ENCODE results near the gene CHST11. TPM values are rescaled to one million over a fixed set of nuclear protein-coding genes. Genes with fewer than 3 reads are reported as not detected.

The CHST11 gene
- total RNA-seq, 1 donor from 2014 or later = 7.7 TPM

DNA sequence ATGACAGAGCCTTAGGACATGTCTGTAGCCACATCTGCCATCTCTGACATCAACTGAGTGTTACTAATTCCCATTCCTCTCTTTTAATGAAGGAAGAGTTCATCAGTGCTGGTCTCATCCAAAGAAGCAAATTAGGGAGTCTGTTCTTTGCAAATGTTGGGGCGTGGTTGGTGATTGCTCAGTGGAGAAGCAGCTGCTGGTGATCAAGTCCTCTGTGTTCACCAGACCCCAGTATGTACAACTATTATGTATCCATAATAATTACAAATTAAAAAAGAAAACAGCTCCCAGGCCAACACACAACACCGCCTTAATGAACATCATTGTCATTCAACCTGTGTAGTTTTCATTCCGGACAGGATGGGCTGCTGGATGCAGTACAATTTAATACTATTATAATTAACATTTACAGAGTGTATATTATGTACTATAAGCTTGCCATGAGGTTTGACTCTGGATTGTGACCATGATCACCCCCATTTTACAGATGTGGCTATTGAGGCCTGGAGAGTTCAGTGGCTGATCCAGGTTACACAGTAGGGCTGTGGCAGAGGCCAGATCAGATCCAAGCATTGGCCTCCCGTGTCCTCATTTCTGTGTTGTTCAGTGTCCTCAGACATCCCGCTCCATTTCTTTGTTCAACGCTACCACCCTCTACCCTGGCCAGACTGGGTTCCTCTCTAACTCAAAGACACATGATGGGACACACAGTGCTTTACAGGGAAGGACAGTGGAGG lies 179.0 kb downstream of the CHST11 start:
- no peak overlapping the region for H2AFZ ChIP-seq (replicated peaks)
- no peak overlapping the region for H3K27ac ChIP-seq
- no peaks in the 10 kb centered on the region for H3K9me3 ChIP-seq (ENCODE audit: low read depth)
- H3K4me2 ChIP-seq = no peak overlapping the region
- peaks cover 8% of the 10 kb centered on the region for H3K36me3 Mint-ChIP-seq
- no peaks in the 10 kb centered on the region for H3K36me3 ChIP-seq
- H3K9me3 Mint-ChIP-seq = peaks cover 10% of the 10 kb centered on the region
- no peak overlapping the region for H3K4me3 Mint-ChIP-seq
- no peak overlapping the region for H3K27ac Mint-ChIP-seq
- no peaks in the 10 kb centered on the region for H3K79me2 ChIP-seq (ENCODE audit: low read depth)
- peaks cover 48% of the 10 kb centered on the region for H3K4me1 Mint-ChIP-seq
- H3K4me1 ChIP-seq = peaks cover 15% of the 10 kb centered on the region
- no peaks in the 10 kb centered on the region for H3K27me3 Mint-ChIP-seq (ENCODE audit: insufficient read depth, low read depth)
- H4K20me1 ChIP-seq (ENCODE audit: low read depth) = no peaks in the 10 kb centered on the region
- no peak overlapping the region for H3K4me3 ChIP-seq
- H3F3A ChIP-seq (ENCODE audit: low read depth) = no peaks in the 10 kb centered on the region
- TF ChIP-seq EZH2phosphoT487 (IDR thresholded peaks at IDR 0.05) (no peak), EZH2 (IDR thresholded peaks at IDR 0.05) (no peak)
- TF ChIP-seq, protein P1, sequence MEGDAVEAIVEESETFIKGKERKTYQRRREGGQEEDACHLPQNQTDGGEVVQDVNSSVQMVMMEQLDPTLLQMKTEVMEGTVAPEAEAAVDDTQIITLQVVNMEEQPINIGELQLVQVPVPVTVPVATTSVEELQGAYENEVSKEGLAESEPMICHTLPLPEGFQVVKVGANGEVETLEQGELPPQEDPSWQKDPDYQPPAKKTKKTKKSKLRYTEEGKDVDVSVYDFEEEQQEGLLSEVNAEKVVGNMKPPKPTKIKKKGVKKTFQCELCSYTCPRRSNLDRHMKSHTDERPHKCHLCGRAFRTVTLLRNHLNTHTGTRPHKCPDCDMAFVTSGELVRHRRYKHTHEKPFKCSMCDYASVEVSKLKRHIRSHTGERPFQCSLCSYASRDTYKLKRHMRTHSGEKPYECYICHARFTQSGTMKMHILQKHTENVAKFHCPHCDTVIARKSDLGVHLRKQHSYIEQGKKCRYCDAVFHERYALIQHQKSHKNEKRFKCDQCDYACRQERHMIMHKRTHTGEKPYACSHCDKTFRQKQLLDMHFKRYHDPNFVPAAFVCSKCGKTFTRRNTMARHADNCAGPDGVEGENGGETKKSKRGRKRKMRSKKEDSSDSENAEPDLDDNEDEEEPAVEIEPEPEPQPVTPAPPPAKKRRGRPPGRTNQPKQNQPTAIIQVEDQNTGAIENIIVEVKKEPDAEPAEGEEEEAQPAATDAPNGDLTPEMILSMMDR (IDR thresholded peaks at IDR 0.05) = no peak
- no peak overlapping the region for H3K9ac ChIP-seq
- no peaks in the 10 kb centered on the region for H3K27me3 ChIP-seq
- DNase-seq (ENCODE audit: low spot score) = no peak

DNA sequence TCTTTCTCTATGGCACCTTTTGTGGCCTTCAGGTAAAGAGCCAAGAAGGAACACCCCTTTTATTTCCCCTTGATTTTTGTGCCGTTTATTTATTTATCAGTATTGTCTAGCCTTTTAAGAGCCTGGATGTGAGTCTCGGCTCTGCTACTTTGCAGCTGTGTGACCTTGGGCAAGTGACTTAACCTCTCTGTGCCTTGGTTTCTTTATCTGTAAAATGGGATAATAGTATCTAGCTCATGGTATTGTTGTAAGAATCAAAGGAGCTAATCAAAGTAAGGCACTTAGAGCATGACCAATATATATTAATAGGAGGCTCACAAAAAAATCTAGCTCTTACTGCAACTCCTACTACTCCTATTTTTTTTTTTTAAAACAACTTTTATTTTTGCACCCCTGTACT lies 179.7 kb downstream of the CHST11 start:
- no peaks in the 10 kb centered on the region for H3K9me3 ChIP-seq (ENCODE audit: low read depth)
- no peak for DNase-seq (ENCODE audit: low spot score)
- TF ChIP-seq, protein P1 (IDR thresholded peaks at IDR 0.05) = no peak
- TF ChIP-seq EZH2phosphoT487 (IDR thresholded peaks at IDR 0.05) = no peak
- no peak for TF ChIP-seq EZH2 (IDR thresholded peaks at IDR 0.05)
- H3K27me3 ChIP-seq = no peaks in the 10 kb centered on the region
- peaks cover 8% of the 10 kb centered on the region for H3K4me1 ChIP-seq
- no peak overlapping the region for H2AFZ ChIP-seq (replicated peaks)
- no peak overlapping the region for H3K4me3 ChIP-seq
- no peaks in the 10 kb centered on the region for H3K27me3 Mint-ChIP-seq (ENCODE audit: insufficient read depth, low read depth)
- H3K9ac ChIP-seq = no peak overlapping the region
- H4K20me1 ChIP-seq (ENCODE audit: low read depth) = no peaks in the 10 kb centered on the region
- H3K36me3 ChIP-seq = no peaks in the 10 kb centered on the region
- no peaks in the 10 kb centered on the region for H3F3A ChIP-seq (ENCODE audit: low read depth)
- H3K27ac Mint-ChIP-seq = no peak overlapping the region
- H3K36me3 Mint-ChIP-seq = peaks cover 8% of the 10 kb centered on the region
- no peak overlapping the region for H3K4me3 Mint-ChIP-seq
- H3K4me1 Mint-ChIP-seq = peaks cover 41% of the 10 kb centered on the region
- H3K27ac ChIP-seq = no peak overlapping the region
- no peak overlapping the region for H3K4me2 ChIP-seq
- H3K79me2 ChIP-seq (ENCODE audit: low read depth) = no peaks in the 10 kb centered on the region
- H3K9me3 Mint-ChIP-seq = peaks cover 12% of the 10 kb centered on the region

DNA sequence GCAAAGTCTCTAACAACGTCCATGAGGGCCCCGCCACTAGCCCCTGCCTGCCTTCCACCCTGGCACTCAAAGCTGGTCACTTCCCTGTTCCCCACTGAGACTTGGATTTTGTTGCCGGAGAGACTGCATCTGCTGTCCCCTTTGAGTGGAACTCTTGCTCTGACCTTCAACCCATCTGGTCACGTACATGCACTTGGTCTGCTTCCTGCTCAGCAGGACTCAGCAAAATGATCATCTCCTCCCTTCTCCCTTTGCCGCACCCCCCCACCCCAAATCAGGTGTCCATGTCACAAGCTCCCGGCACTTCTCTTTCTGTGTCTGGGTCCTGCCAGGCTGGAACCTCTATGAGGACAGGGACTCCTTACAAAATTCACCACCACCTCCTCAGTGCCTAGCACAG lies 180.9 kb downstream of the CHST11 start:
- Mint-ChIP-seq H3K9me3 (peaks cover 15% of the 10 kb centered on the region), H3K4me3 (no peak overlapping the region), H3K36me3 (peaks cover 10% of the 10 kb centered on the region), H3K27ac (no peak overlapping the region), H3K4me1 (peaks cover 32% of the 10 kb centered on the region), H3K27me3 (ENCODE audit: insufficient read depth, low read depth) (no peaks in the 10 kb centered on the region)
- H3K9ac ChIP-seq = no peak overlapping the region
- H3K4me1 ChIP-seq = peaks cover 7% of the 10 kb centered on the region
- no peaks in the 10 kb centered on the region for H4K20me1 ChIP-seq (ENCODE audit: low read depth)
- DNase-seq (ENCODE audit: low spot score) = no peak
- H3K27me3 ChIP-seq = no peaks in the 10 kb centered on the region
- H3K79me2 ChIP-seq (ENCODE audit: low read depth) = no peaks in the 10 kb centered on the region
- H3K4me2 ChIP-seq = no peak overlapping the region
- TF ChIP-seq, protein P1 (IDR thresholded peaks at IDR 0.05) = no peak
- TF ChIP-seq EZH2 (IDR thresholded peaks at IDR 0.05) (no peak), EZH2phosphoT487 (IDR thresholded peaks at IDR 0.05) (no peak)
- H3K36me3 ChIP-seq = no peaks in the 10 kb centered on the region
- H3F3A ChIP-seq (ENCODE audit: low read depth) = no peaks in the 10 kb centered on the region
- no peak overlapping the region for H3K4me3 ChIP-seq
- H2AFZ ChIP-seq (replicated peaks) = no peak overlapping the region
- H3K9me3 ChIP-seq (ENCODE audit: low read depth) = no peaks in the 10 kb centered on the region
- H3K27ac ChIP-seq = no peak overlapping the region

All from neural progenitor cell (in vitro differentiated cells).